HEK293 (cell line): ENCODE measurements around the gene WWOX.

Source experiments
- CTCF ChIP-seq: fragments of 450-650 bp; formaldehyde crosslinking; IDR thresholded peaks from 2 replicates; pipeline ENCODE4 v1.5.1; 2016; ENCODE audit warnings: missing biosample characterization, missing genetic modification characterization
- KLF10 ChIP-seq: fragments of 450-650 bp; IDR thresholded peaks from 2 replicates; pipeline ENCODE4 v1.5.1; 2018; ENCODE audit warnings: missing biosample characterization, mild to moderate bottlenecking, missing genetic modification characterization
- ZBTB48 ChIP-seq: fragments of 450-650 bp; formaldehyde crosslinking; IDR thresholded peaks from 2 replicates; pipeline ENCODE4 v1.5.1; 2016; ENCODE audit warnings: missing biosample characterization, missing genetic modification characterization
- ZNF37A ChIP-seq: fragments of 450-650 bp; IDR thresholded peaks from 2 replicates; pipeline ENCODE4 v1.5.1; 2018; ENCODE audit warnings: missing biosample characterization, missing genetic modification characterization
- ZNF518A ChIP-seq: fragments of 450-650 bp; formaldehyde crosslinking; conservative IDR thresholded peaks from 2 replicates; pipeline ENCODE4 v1.5.1; 2016; ENCODE audit warnings: low read depth, missing biosample characterization, missing genetic modification characterization
- ZNF776 ChIP-seq: fragments of 450-650 bp; formaldehyde crosslinking; IDR thresholded peaks from 2 replicates; pipeline ENCODE4 v1.5.0; 2017; ENCODE audit warnings: missing biosample characterization, missing genetic modification characterization, borderline replicate concordance

GRCh38 chr16:78930561-78930960 is 831.1 kb downstream of the WWOX start:
- TF ChIP-seq ZNF518A (tag by site-specific recombination) (no peak), ZNF776 (no peak), ZNF37A (tag by site-specific recombination) (no peak), CTCF (tag by site-specific recombination) (no peak), KLF10 (tag by site-specific recombination) (no peak), ZBTB48 (tag by site-specific recombination) (no peak)
